HepG2 (cell line): Measurements from ENCODE around the gene SLC44A5. TPM values are rescaled to one million over a fixed set of nuclear protein-coding genes. Genes with fewer than 3 reads are reported as not detected.

Experiments
- ATAC-seq: fragments of 200-7000 bp; cut with Tn5 transposase; 3 replicates; pipeline ENCODE4 v1.9.1; 2020; ENCODE audit warnings: mild to moderate bottlenecking, moderate library complexity
- BruUV-seq: library from RNA; stranded (reverse); fragments of 400-500 nt; replicated peaks from 2 replicates; lab custom pipeline; 2021; lab: Mats Ljungman, UMichigan
- CTCF ChIA-PET: fragments of 300-600 bp; formaldehyde crosslinking; extraction: SDS; loops from one replicate; lab custom pipeline; 2021; ENCODE audit warnings: low total read pairs, inconsistent platforms, low intra/inter-chr PET ratio; lab: Yijun Ruan, JAX
- POLR2A ChIA-PET: fragments of 350-600 bp; sonication (Branson Sonifier 250); formaldehyde crosslinking; loops from one replicate; lab custom pipeline; 2020; ENCODE audit warnings: antibody characterized with exemption, inconsistent platforms; lab: Yijun Ruan, JAX
- DNase-seq: peaks from one replicate; pipeline ENCODE4 v3.0.0-alpha.2; 2015; ENCODE audit warnings: low spot score
- FAIRE-seq: peaks from 3 replicates; lab custom pipeline; 2011; peaks lifted over from hg19 to GRCh38; lab: Jason Lieb, UNC
- H2AFZ ChIP-seq: one replicate; pipeline ENCODE4 v1.6.1; 2011; ENCODE audit warnings: low read length, inconsistent platforms
- H3K27ac ChIP-seq: fragments of 300-600 bp; 3 replicates; pipeline ENCODE4 v1.8.0; 2011; ENCODE audit warnings: mixed run types, mild to moderate bottlenecking, mixed read lengths, low read length, inconsistent platforms; ENCODE audit not compliant: insufficient read depth; ENCODE audit errors: extremely low read length
- H3K27me3 ChIP-seq, 2 experiments: fragments of 200-600 bp in 1 of 2; 2 replicates in 1 of 2; 3 replicates in 1 of 2; pipeline versions ENCODE4 v1.6.0 to v1.8.0; 2011; ENCODE audit warnings: low read length in 2 of 2, mild to moderate bottlenecking in 2 of 2, moderate library complexity in 2 of 2, inconsistent platforms in 1 of 2; ENCODE audit not compliant: insufficient read depth in 2 of 2, control insufficient read depth in 1 of 2
- H3K36me3 ChIP-seq, 2 experiments: fragments of 200-600 bp in 1 of 2; replicated peaks in 1 of 2; 2 replicates in 1 of 2; 3 replicates in 1 of 2; pipeline versions ENCODE4 v1.5.1 to v1.8.0; 2011; ENCODE audit warnings: low read length in 2 of 2, inconsistent platforms in 1 of 2; ENCODE audit not compliant: insufficient read depth in 2 of 2, control insufficient read depth in 1 of 2
- H3K4me1 ChIP-seq: 2 replicates; pipeline ENCODE4 v1.5.1; 2012; ENCODE audit warnings: low read length, inconsistent platforms; ENCODE audit not compliant: insufficient read depth
- H3K4me2 ChIP-seq: 2 replicates; pipeline ENCODE4 v1.6.0; 2011; ENCODE audit warnings: low read depth, low read length, inconsistent platforms
- H3K4me3 ChIP-seq, 3 experiments: fragments of 200-600 bp in 1 of 3; sonication (generic), shearing (Covaris generic) in 1 of 3; replicated peaks in 1 of 3; 2 replicates each; pipeline ENCODE4 v1.5.1; 2011 to 2016; ENCODE audit warnings: low read length in 3 of 3, inconsistent platforms in 2 of 3, low read depth in 2 of 3, mild to moderate bottlenecking in 2 of 3, control low read depth in 1 of 3, mixed read lengths in 1 of 3; ENCODE audit not compliant: insufficient read depth in 1 of 3
- H3K79me2 ChIP-seq: one replicate; pipeline ENCODE4 v1.6.1; 2011; ENCODE audit warnings: low read length, inconsistent platforms; ENCODE audit not compliant: insufficient read depth
- H3K9ac ChIP-seq: 2 replicates; pipeline ENCODE4 v1.6.0; 2011; ENCODE audit warnings: mild to moderate bottlenecking, low read depth, low read length, inconsistent platforms; ENCODE audit not compliant: insufficient read depth
- H3K9me3 ChIP-seq: 2 replicates; pipeline ENCODE4 v1.5.1; 2012; ENCODE audit warnings: mild to moderate bottlenecking, low read length
- H4K20me1 ChIP-seq: 2 replicates; pipeline ENCODE4 v1.6.0; 2011; ENCODE audit warnings: inconsistent platforms, mild to moderate bottlenecking, low read length, moderate library complexity; ENCODE audit not compliant: insufficient read depth
- GLI4 ChIP-seq: sonication (generic); formaldehyde crosslinking; IDR thresholded peaks from 2 replicates; pipeline ENCODE4 v1.5.1; 2020; ENCODE audit warnings: missing genetic modification reagents, mild to moderate bottlenecking, moderate library complexity, borderline replicate concordance
- KAT7 ChIP-seq: IDR thresholded peaks from 2 replicates; pipeline ENCODE4 v1.6.1; 2018; ENCODE audit warnings: borderline replicate concordance, missing compliant biosample characterization
- TCF12 ChIP-seq, 2 experiments: fragments of 450-650 bp in 1 of 2; sonication (generic) in 1 of 2; formaldehyde crosslinking in 1 of 2; IDR thresholded peaks; 2 replicates each; pipeline versions ENCODE4 v1.6.1 to v1.8.0; 2017 to 2022; ENCODE audit warnings: antibody characterized with exemption in 1 of 2, mild to moderate bottlenecking in 1 of 2, missing genetic modification reagents in 1 of 2, moderate library complexity in 1 of 2
- ZBTB7B ChIP-seq: sonication (generic); formaldehyde crosslinking; IDR thresholded peaks from 2 replicates; pipeline ENCODE4 v1.4.0; 2020; ENCODE audit warnings: missing genetic modification reagents
- ZNF558 ChIP-seq: sonication (generic); formaldehyde crosslinking; IDR thresholded peaks from 2 replicates; pipeline ENCODE4 v1.9.0; 2022; ENCODE audit warnings: mild to moderate bottlenecking, missing genetic modification reagents, borderline replicate concordance
- ZNF644 ChIP-seq: IDR thresholded peaks from 2 replicates; pipeline ENCODE4 v1.6.1; 2016; ENCODE audit warnings: low read depth
- WGBS: methylation state at CpG from one replicate; pipeline ENCODE4 v1.1.6; 2017; ENCODE audit warnings: low lambda C conversion rate; 5-methylcytosine and 5-hydroxymethylcytosine counted together
- in situ Hi-C: cut with HindIII; loops from 2 replicates; pipeline ENCODE4 v1.10.0; 2017; ENCODE audit warnings: low pct_unique_long_range_greater_than_20kb; ENCODE audit not compliant: extremely low pct_ligation_motif_present
- intact Hi-C: fragments of 100-400 bp; cut with micrococcal nuclease; formaldehyde crosslinking; loops from one replicate; pipeline ENCODE4 v1.10.0; 2022; ENCODE audit not compliant: unreplicated experiment
- polyA plus RNA-seq, 8 experiments: library from polyadenylated mRNA; depleted of rRNA in 3 of 8; stranded (reverse) in 7 of 8; unstranded in 1 of 8; fragments of >200 nt; fragmentation: Illumina TruSeq in 4 of 8; extraction: Trizol in 4 of 8; gene quantifications; 2 replicates each; pipeline versions ENCODE4 v1.2.1 to v1.2.3, GENCODE V29; 2011 to 2016; ENCODE audit warnings: low read depth in 4 of 8, missing spikeins in 1 of 8, mixed read lengths in 1 of 8; ENCODE audit not compliant: insufficient read depth in 1 of 8
- total RNA-seq, 5 experiments: library from RNA; depleted of rRNA; stranded (reverse); fragments of >200 nt; fragmentation: Illumina TruSeq; extraction: Trizol; gene quantifications; 2 replicates each; pipeline ENCODE4 v1.2.3, GENCODE V29; 2016; ENCODE audit warnings: low read depth in 1 of 5
- TF ChIP-seq, protein P1 (sequence below): sonication (generic); formaldehyde crosslinking; IDR thresholded peaks from 2 replicates; pipeline ENCODE4 v1.5.0; 2020; ENCODE audit warnings: mild to moderate bottlenecking, missing genetic modification reagents
- TF ChIP-seq, protein P2 (sequence below): sonication (generic); formaldehyde crosslinking; IDR thresholded peaks from 2 replicates; pipeline ENCODE4 v1.4.0; 2020; ENCODE audit warnings: low read depth, mild to moderate bottlenecking, missing genetic modification reagents
- TF ChIP-seq, protein P3 (sequence below): sonication (generic); formaldehyde crosslinking; IDR thresholded peaks from 2 replicates; pipeline ENCODE4 v1.9.0; 2021; ENCODE audit warnings: missing genetic modification reagents, borderline replicate concordance

SLC44A5 gene
- total and polyA plus RNA-seq, 2 of the 13 experiments (the other 11 are each of a cell fraction or from before 2014, with no cell fraction given) = 8.0 to 16.0 TPM

DNA sequence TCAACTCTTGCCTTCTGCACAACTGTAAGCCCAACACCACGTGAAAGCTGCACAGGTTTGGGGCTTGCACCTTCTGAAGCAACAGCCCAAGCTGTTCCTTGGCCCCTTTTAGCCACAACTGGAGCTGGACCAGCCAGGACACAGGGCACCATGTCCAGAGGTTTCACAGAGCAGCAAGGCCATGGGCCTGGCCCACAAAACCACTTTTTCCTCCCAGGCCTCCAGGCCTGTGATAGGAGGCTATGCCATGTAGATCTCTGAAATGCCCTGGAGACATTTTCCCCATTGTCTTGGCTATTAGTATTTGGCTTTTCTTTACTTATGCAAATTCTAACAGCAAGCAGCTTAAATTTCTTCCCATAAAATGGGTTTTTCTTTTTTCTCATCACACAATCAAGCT lies 126.1 kb downstream of the SLC44A5 start:
- FAIRE-seq (no peak), DNase-seq (no peak), ATAC-seq (no peak)
- no TSS peak for BruUV-seq
- no CpG with 5 or more reads among the region's 1 CpG for WGBS
- Histone ChIP-seq H3K36me3 (no peaks in the 10 kb centered on the region), H3K9me3 (peaks cover 12% of the 10 kb centered on the region), H4K20me1 (no peaks in the 10 kb centered on the region), H3K27me3 (no peaks in the 10 kb centered on the region), H2AFZ (no peak overlapping the region), H3K9ac (no peak overlapping the region), H3K27ac (no peak overlapping the region), H3K4me1 (no peaks in the 10 kb centered on the region), H3K4me3 (no peak overlapping the region), H3K4me2 (no peak overlapping the region), H3K79me2 (no peaks in the 10 kb centered on the region)
- POLR2A ChIA-PET = no interaction called here
- TF ChIP-seq ZNF644 = no peak
- intact Hi-C loops = no loop called here
- CTCF ChIA-PET = no interaction called here
- in situ Hi-C loops = no loop called here

DNA sequence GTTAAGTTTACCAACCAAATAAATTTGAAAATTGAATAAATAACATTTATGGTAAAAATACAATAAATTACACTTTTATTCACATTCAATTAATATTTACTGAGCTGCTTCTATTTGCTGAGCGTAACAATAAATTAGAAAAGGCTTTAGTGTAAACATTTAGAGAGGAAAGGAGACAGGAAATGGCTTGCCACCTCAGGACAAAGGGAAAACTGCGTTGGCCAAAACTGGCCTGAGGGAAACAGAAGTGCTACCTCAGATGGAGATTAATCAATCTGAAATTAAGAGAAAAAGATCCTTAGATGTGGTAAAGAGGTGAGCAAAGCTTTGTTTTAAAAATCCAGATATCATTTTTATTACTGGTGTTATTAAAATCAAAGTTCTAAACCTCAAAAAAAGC lies 128.0 kb downstream of the SLC44A5 start:
- WGBS = 7% methylated on average over 2 of the region's 2 CpGs
- H3K4me2 ChIP-seq = no peak overlapping the region
- no peak overlapping the region for H2AFZ ChIP-seq
- H3K4me3 ChIP-seq = no peak overlapping the region
- no peak overlapping the region for H3K9ac ChIP-seq
- intact Hi-C loops = no loop called here
- H3K36me3 ChIP-seq = no peaks in the 10 kb centered on the region
- TF ChIP-seq, protein P1, sequence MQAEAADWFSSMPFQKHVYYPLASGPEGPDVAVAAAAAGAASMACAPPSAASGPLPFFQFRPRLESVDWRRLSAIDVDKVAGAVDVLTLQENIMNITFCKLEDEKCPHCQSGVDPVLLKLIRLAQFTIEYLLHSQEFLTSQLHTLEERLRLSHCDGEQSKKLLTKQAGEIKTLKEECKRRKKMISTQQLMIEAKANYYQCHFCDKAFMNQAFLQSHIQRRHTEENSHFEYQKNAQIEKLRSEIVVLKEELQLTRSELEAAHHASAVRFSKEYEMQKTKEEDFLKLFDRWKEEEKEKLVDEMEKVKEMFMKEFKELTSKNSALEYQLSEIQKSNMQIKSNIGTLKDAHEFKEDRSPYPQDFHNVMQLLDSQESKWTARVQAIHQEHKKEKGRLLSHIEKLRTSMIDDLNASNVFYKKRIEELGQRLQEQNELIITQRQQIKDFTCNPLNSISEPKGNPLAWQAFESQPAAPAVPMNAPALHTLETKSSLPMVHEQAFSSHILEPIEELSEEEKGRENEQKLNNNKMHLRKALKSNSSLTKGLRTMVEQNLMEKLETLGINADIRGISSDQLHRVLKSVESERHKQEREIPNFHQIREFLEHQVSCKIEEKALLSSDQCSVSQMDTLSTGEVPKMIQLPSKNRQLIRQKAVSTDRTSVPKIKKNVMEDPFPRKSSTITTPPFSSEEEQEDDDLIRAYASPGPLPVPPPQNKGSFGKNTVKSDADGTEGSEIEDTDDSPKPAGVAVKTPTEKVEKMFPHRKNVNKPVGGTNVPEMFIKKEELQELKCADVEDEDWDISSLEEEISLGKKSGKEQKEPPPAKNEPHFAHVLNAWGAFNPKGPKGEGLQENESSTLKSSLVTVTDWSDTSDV (CRISPR knock-in tag) = no peak
- TF ChIP-seq ZNF558 (CRISPR knock-in tag) = no peak
- no peak for TF ChIP-seq KAT7 (CRISPR knock-in tag)
- no peak for TF ChIP-seq GLI4
- TF ChIP-seq TCF12 (IDR thresholded peaks at IDR 0.05) = no peak
- TF ChIP-seq TCF12 (CRISPR knock-in tag; IDR thresholded peaks at IDR 0.05) = no peak
- TF ChIP-seq, protein P2, sequence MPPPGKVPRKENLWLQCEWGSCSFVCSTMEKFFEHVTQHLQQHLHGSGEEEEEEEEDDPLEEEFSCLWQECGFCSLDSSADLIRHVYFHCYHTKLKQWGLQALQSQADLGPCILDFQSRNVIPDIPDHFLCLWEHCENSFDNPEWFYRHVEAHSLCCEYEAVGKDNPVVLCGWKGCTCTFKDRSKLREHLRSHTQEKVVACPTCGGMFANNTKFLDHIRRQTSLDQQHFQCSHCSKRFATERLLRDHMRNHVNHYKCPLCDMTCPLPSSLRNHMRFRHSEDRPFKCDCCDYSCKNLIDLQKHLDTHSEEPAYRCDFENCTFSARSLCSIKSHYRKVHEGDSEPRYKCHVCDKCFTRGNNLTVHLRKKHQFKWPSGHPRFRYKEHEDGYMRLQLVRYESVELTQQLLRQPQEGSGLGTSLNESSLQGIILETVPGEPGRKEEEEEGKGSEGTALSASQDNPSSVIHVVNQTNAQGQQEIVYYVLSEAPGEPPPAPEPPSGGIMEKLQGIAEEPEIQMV = no peak
- TF ChIP-seq, protein P3, sequence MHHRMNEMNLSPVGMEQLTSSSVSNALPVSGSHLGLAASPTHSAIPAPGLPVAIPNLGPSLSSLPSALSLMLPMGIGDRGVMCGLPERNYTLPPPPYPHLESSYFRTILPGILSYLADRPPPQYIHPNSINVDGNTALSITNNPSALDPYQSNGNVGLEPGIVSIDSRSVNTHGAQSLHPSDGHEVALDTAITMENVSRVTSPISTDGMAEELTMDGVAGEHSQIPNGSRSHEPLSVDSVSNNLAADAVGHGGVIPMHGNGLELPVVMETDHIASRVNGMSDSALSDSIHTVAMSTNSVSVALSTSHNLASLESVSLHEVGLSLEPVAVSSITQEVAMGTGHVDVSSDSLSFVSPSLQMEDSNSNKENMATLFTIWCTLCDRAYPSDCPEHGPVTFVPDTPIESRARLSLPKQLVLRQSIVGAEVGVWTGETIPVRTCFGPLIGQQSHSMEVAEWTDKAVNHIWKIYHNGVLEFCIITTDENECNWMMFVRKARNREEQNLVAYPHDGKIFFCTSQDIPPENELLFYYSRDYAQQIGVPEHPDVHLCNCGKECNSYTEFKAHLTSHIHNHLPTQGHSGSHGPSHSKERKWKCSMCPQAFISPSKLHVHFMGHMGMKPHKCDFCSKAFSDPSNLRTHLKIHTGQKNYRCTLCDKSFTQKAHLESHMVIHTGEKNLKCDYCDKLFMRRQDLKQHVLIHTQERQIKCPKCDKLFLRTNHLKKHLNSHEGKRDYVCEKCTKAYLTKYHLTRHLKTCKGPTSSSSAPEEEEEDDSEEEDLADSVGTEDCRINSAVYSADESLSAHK (CRISPR knock-in tag) = no peak
- no peak for TF ChIP-seq ZBTB7B (CRISPR knock-in tag)
- TF ChIP-seq, all 625 proteins: peak for 0
- Histone ChIP-seq H3K27me3 (no peaks in the 10 kb centered on the region), H3K9me3 (peaks cover 12% of the 10 kb centered on the region), H3K4me1 (no peaks in the 10 kb centered on the region), H4K20me1 (no peaks in the 10 kb centered on the region), H3K27ac (no peak overlapping the region), H3K79me2 (no peaks in the 10 kb centered on the region)
- ChIA-PET CTCF (no interaction called here), POLR2A (no interaction called here)
- no peak for DNase-seq
- no TSS peak for BruUV-seq
- in situ Hi-C loops = no loop called here
- no peak for ATAC-seq
- FAIRE-seq = no peak
